Coronary artery (tissue), 2 donors: Measurements from ENCODE around the gene KCNB1.

Experiments used
- DNase-seq: peaks from one replicate; pipeline ENCODE4 v3.0.0-alpha.2; 2017; ENCODE audit warnings: low spot score
- H3K27ac ChIP-seq, 2 donors: fragments of 200-600 bp; sonication (generic); one replicate each; pipeline ENCODE4 v1.5.1; 2016 to 2019
- H3K4me3 ChIP-seq: fragments of 200-600 bp; sonication (generic); 2 replicates; pipeline ENCODE4 v1.5.1; 2016; ENCODE audit warnings: mild to moderate bottlenecking, moderate library complexity
- CTCF ChIP-seq: fragments of 200-600 bp; sonication (generic); IDR thresholded peaks from one replicate; pipeline ENCODE4 v1.5.1; 2019; ENCODE audit warnings: antibody characterized with exemption

Gene KCNB1

GRCh38 chr20:49400904-49401303 lies 81.6 kb downstream of the KCNB1 start:
- Histone ChIP-seq H3K27ac (peak overlapping the region; percentile 58 to 79), H3K4me3 (no peak overlapping the region)
- no peak for DNase-seq
- no peak for TF ChIP-seq CTCF

DNA sequence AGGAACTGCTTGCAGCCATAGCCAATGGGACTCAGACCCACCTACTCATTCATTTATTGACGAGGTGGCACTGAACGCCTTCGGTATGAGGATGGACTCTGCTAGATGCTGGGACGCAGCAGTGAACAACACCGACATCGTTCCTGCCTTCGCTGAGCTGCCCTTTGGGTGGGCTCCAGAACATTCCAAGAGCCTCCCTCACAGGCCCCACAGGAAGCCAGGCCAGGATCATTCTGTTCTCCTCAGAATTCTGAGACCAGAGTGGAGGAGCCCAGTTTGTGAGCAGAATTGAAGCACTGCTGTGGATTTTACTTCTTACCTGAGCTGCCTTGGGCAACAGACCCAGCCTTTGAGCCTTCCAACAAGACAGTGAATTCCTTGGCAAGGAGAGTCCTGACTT lies 82.1 kb downstream of the KCNB1 start:
- Histone ChIP-seq H3K27ac (peak overlapping the region; percentile 58 to 79), H3K4me3 (no peak overlapping the region)
- TF ChIP-seq CTCF: no peak
- DNase-seq: no peak

GRCh38 chr20:49399329-49399728 lies 83.1 kb downstream of the KCNB1 start:
- H3K27ac ChIP-seq: peak overlapping the region; percentile 58 to 79
- H3K4me3 ChIP-seq: no peak overlapping the region
- no peak for DNase-seq
- no peak for TF ChIP-seq CTCF

DNA sequence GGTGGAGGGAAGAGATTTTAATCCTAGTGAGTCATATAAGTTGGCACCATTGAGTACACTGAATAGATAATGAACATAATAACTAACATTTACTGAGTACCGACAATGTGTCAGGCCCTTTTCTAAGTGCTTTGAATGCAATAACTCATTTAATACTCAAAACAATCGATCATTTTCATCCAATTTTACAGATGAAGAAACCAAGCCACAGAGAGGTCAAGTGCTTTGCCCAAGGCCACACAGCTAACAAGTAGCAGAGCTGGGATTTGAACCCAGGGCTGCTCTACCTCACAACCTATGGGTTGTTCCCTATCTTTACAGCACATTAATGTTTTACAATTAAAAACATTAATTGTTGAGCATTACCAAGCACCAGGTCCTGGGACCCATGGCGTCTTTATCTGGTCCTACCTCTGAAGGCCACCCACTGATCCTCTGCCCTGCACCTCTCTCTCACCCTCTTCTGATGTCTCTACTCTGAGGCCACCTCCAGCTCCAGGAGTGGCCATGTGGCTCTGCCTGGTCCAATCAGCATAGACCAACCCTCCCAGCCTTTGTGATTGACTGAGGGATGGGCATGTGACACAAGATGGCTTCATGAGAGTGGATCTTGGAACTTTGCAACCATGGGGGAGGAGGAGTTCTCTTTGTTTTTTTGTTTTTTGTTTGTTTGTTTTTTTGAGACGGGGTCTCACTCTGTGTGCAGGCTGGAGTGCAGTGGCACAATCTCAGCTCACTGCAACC lies 83.9 kb downstream of the KCNB1 start:
- DNase-seq: no peak
- Histone ChIP-seq H3K4me3 (no peak overlapping the region), H3K27ac (no peak overlapping the region)
- TF ChIP-seq CTCF: no peak

GRCh38 chr20:49397525-49397924 lies 84.9 kb downstream of the KCNB1 start:
- DNase-seq: no peak
- no peak for TF ChIP-seq CTCF
- H3K4me3 ChIP-seq: no peak overlapping the region
- no peak overlapping the region for H3K27ac ChIP-seq

- no peak overlapping the region for H3K27ac ChIP-seq
- H3K4me3 ChIP-seq: no peak overlapping the region
- no peak for TF ChIP-seq CTCF
- DNase-seq: no peak
Measured at GRCh38 chr20:49396230-49396629, 86.2 kb downstream of the KCNB1 start.

DNA sequence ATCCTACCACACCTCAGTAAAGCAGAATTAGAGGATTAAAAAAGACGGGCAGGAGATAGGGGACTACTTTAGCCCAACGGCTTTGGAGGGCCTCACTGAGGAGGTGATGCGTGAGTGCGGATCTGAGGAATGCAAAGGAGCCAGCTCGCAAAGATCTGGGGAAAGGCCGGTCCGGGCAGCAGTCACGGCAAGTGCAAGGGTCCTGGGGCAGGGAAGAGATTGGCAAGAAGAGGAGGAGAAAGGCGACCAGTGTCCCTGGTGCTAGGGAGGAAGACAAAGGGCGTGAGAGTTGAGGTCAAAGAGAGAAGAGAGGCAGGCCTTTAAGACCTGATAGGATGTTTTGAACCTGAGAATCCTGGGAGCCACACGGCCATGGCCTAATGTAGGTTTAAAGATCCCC lies 86.8 kb downstream of the KCNB1 start:
- H3K27ac ChIP-seq: peak overlapping the region; percentile 67 to 76

More for the DNA sequence above, 86.8 kb downstream of the KCNB1 start:
- no peak for TF ChIP-seq CTCF
- peak overlapping the region; percentile 20 for H3K4me3 ChIP-seq
- no peak for DNase-seq
